ENCODE measurements around the gene TMEM132D.

GRCh38 chr12:129534966-129535750 lies 368.7 kb downstream of the TMEM132D start:
- TF ChIP-seq CTCF (IDR thresholded peaks at IDR 0.05; ENCODE audit: low read length) (no peak), EZH2 (IDR thresholded peaks at IDR 0.05; ENCODE audit: borderline replicate concordance, low read length) (no peak)
